GM19467 (cell line): ENCODE measurements around the gene RHOBTB1.
"Not testable (repeated sequence)": the region's sequence is repeated elsewhere in the genome, so short reads cannot be mapped to it uniquely, and the experiment has no call there.

Source experiments
- ATAC-seq: cut with Tn5 transposase; IDR thresholded peaks from one replicate; pipeline ENCODE4 v1.9.1; 2021; ENCODE audit warnings: mild to moderate bottlenecking, moderate library complexity; ENCODE audit not compliant: unreplicated experiment

Gene RHOBTB1

DNA sequence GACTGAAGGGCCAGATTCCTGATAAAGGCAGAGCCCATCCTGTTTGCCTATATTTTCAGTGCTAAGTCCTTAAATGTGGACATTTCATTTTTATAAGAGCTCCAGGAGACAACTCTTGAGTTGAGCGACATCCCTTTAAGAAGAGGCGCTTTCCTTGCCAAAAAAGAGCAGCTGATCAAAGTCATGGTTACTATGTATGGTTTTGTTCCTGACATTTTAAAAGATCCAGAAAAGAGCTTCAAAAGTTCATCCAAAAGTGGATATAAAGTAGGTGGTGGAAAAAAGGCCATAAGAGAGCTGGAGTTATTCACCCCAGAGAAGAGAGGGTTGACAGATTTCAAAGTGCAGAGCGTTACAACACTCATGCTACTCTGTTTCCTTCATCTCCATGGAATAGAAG is 36.7 kb downstream of the RHOBTB1 start:
- ATAC-seq = no peak

DNA sequence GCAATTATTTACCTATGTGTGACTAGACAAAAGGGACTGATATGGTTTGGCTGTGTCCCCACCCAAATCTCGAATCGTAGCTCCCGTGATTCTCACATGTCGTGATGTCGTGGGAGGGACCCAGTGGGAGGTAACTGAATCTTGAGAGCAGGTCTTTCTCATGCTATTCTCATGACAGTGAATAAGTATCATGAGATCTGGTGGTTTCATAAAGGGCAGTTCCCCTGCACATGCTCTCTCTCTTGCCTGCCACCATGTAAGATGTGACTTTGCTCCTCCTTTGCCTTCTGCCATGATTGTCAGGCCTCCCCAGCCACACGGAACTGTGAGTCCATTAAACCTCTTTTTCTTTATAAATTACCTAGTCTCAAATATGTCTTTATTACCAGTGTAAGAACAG is 37.2 kb downstream of the RHOBTB1 start:
- not testable (repeated sequence) for ATAC-seq

DNA sequence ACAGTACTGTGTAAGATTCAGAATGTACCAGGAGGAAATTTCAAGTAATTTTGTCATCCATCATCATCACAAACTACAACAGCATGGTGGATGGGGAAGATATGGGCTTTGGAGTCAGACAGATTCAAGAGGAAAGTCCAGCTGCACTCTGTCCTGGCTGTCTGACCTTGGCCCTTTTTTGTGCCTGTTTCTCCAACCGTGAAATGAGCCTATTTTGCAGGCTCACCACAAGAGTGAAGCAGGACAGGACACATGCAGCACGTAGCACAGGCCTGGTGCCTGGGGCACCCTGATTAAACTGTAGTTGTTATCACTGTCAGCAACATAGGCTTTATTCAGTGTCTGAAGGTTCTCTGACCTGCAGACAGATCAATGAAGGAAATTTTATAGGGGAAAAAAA is 37.6 kb downstream of the RHOBTB1 start:
- no peak for ATAC-seq

- no peak for ATAC-seq
These were observed 38.4 kb downstream of the RHOBTB1 start for GRCh38 chr10:60905580-60905979.

- ATAC-seq = no peak
These were observed 40.9 kb downstream of the RHOBTB1 start for GRCh38 chr10:60903096-60903495.

DNA sequence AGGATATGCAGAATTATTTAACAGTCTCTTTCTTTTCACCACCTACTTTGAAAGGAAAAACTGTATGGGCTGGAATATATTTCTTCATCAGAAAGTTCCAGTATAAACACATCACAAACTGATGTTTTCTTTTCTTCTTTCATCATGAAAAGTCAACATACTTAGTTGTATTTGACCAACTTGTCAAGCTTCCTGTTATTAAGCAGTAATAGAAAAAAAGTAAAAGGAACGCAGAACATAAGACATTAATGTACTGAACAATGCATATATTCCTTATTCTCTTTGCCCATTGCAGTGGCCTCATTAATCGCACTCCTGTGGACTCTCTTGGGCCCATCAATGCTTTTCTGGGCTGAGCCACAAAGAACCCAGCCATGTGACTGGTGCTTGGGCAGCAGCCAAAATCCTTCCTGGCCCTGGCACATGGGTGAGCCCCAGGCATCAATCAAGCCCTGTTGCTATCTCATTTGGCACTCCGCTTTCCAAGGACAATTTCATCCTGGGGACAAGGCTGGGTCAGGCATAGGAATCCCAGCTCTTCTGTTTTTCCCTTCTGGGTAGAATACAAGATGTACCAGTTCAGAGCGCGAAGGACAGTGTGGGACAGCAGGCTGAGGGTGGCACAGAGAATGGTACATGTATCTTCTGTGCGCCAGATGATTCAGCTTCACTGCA is 42.3 kb downstream of the RHOBTB1 start:
- no peak for ATAC-seq

GRCh38 chr10:60899266-60899665 is 44.7 kb downstream of the RHOBTB1 start:
- no peak for ATAC-seq

DNA sequence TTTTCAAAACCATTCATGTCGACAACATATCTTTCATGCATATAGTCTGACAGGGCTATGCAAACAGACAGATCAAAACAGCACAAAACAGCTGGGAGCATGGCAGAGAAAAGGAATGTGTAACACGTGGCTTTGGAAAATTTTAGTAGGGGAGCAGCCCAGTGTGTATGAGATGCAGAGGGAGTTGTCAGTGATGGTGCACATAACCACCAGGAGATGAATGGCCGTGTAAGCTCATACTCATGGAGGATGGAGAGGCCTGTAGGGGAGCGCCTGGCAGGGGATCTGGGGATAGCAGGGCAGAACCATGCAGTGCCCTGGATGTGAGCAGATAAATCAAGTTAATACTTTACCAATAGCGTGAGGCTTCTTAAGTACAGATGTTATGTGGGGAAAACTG is 45.7 kb downstream of the RHOBTB1 start:
- no peak for ATAC-seq

GRCh38 chr10:60896810-60897209 is 47.2 kb downstream of the RHOBTB1 start:
- ATAC-seq = no peak

DNA sequence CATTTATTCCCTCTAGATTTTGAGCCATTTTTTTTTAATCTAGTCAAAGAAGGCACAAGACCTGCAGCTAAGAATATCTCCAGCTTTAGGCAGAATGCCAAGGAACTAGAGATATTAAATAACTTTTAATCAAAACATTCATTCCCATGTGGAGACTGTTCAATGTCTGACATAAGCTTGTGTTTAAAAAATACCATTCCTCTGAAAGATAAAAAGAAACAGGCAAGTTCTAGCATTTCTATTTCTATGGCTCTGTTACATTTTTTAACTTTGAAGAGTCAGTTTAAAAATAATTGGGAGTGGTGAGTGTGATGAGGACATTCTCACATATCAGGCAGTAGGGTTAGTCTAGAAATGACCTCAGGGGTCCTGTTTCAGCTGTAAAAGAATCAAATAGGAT is 48.0 kb downstream of the RHOBTB1 start:
- ATAC-seq = no peak

DNA sequence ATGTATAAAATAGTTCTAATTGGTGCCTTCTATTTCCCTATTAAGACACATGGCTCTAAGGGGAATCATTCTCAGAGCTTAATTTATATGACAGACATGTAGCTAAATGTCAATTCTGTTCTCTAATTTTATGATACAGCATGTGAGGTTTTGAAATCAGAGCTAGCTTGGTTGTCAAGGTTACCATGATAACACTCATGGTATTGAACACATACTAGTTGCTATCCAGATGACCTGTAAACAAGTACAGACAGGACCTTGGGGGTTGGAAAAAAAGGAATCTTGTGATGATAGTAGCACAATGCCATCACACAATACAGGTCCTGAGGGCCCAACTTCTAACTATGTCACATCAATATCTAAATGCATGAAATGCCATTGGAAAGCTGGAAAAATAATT is 49.2 kb downstream of the RHOBTB1 start:
- no peak for ATAC-seq

DNA sequence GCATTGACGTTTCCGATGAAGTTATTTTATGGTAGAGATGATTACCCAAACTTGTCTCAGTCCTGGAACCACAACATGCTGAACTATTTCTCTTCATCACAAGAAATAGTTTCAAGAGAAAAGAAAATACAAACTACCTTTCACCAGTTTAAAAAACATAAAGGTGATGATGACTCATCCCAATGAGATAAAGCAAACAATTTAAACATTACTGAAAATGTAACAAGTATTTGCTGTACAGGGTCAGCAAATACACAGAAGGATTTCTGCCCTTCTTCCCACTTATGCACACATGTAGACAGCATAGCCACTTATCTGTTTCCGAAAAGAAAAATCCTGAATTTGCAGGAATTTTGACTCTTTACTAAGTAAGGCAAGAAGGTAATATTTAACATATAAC is 50.8 kb downstream of the RHOBTB1 start:
- ATAC-seq = no peak

GRCh38 chr10:60892571-60892970 is 51.4 kb downstream of the RHOBTB1 start:
- ATAC-seq = no peak

DNA sequence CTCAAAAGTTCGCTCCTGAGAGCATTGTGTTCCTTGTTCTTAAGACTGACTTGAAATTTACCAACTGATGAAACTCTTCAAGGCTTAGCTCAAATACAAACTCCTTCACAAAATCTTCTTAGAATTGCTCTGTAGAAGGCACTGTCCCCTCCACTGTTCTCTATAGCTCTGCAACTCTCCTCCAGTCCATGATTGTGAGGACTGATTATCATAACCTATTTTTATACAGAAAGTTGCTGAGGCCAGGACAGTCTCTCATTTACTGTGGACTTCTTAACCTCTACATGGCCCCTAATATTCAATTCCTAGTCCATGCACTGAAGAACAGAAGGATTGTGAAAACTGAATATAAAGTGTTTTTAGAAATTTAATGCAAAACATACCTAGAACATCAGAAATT is 53.2 kb downstream of the RHOBTB1 start:
- ATAC-seq = no peak

DNA sequence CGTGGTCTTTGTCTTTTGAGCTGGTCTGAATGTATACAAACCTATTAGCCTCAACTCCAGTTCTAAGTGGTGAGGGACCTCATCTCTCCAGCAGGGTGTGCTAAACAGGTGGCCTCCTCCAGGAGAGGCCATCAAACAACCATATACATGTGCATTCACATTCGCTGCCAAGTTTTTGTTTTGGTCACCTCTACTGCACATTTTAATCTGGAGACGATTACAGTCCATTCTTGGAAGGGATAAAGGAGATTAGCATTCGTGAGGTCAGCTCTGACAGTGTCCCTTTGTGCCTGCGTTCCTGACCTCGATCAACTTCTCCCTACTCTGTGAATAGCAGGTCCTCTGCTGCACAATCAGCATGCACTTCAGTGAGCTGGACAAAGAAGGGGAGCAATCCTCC is 60.8 kb downstream of the RHOBTB1 start:
- ATAC-seq = no peak

GRCh38 chr10:60878224-60878623 is 65.8 kb downstream of the RHOBTB1 start:
- no peak for ATAC-seq

GRCh38 chr10:60877777-60878120 is 66.2 kb downstream of the RHOBTB1 start:
- ATAC-seq = no peak

DNA sequence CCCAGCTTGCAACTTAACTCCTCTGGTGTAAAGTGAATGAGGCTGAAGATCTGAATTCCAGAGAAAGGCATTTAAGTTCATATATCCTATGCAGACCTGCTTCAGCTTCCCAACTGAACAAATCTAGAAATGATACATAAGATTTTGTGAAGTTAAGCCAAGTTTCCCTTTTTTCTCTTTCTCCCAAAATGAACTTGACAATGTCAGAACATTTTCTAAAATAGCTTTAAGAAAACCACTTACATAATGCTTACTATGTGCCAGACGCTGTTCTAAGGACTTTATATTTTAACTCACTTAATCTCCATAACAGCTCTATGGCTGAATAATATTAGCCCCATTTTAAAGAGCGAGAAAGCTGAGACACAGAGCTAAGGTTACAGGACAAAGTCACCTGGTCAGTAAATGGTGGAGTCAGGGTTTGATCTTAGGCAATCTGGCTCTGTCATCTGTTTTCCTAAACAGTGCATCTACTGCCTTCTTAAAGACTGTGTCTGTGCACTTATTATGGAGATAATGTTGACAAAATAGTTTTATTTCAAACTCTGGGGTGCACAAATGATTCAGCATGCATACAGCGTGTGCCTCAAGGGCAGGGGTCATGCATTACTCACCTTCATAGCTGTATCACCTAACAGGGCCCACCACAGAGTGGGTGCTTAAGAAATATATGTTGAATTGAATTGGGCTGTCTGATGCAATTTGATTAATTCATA is 66.8 kb downstream of the RHOBTB1 start:
- no peak for ATAC-seq

DNA sequence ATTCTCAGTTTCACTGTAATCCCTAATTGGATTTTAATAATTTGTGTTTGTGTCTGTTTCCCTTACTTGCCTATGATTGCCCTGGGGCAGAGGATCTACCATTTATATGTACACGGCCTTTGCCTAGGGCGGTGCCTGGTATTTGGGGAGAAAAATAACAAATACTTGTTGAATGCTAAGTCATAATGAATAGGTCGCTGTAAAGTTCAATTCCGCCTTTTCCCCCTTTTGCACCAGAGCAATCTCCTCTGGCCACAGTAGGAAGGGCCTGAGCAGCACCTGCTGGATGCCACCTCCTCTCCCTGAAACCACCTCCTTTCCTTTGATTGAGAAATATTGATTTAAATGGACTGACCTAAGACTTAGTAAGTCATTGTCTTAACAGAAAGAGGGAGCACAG is 70.2 kb downstream of the RHOBTB1 start:
- no peak for ATAC-seq

GRCh38 chr10:60872451-60872850 is 71.5 kb downstream of the RHOBTB1 start:
- no peak for ATAC-seq

GRCh38 chr10:60871215-60871614 is 72.8 kb downstream of the RHOBTB1 start:
- ATAC-seq = no peak

DNA sequence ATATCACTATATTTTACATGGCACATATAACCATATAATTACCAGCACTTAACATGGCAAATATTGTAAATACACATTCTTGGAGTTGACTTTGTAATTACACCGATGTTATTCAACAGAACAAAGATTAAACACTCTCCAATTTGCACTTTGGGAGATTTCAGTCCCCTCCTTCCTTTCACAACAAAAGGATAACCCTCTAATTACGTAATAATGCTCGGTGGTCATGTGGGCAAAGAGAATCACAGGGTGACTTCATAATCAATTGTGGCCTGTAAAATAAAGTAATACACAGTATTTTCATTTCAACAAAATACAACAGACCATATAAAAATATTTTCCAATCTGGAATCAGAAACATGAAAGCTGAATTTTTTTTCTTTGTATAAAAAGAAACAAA is 73.2 kb downstream of the RHOBTB1 start:
- ATAC-seq = no peak

DNA sequence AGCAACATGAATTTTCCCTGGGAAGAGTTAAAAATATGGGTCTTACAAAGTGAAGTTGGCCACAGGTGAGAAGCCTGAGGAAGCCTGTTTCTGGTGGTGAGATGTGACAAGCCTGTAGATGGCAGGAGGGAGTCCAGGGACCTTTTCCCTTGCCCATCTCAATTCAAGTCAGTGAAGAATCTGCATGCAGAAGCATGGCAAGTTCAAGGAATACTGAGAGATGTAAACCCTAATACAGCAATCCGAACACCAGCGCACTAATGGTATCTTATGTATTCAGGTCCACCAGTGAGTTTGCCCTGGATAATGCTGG is 73.6 kb downstream of the RHOBTB1 start:
- no peak for ATAC-seq
